GM10266 (cell line): Measurements from ENCODE around the gene ETFA.
A peak's percentile ranks its signal among the peaks of the same experiment; 100 is the strongest.

Experiments
- DNase-seq: peaks from one replicate; pipeline ENCODE4 v3.0.0; 2012; ENCODE audit errors: extremely low spot score
- TF ChIP-seq, protein P1 (sequence below): IDR thresholded peaks from 2 replicates; pipeline ENCODE4 v1.5.1; 2012; ENCODE audit warnings: mild to moderate bottlenecking, low read depth; ENCODE audit not compliant: control insufficient read depth, insufficient read depth; ENCODE audit errors: missing control alignments

The ETFA gene

GRCh38 chr15:76251717-76252116 lies 59.6 kb downstream of the ETFA start:
- TF ChIP-seq, protein P1, sequence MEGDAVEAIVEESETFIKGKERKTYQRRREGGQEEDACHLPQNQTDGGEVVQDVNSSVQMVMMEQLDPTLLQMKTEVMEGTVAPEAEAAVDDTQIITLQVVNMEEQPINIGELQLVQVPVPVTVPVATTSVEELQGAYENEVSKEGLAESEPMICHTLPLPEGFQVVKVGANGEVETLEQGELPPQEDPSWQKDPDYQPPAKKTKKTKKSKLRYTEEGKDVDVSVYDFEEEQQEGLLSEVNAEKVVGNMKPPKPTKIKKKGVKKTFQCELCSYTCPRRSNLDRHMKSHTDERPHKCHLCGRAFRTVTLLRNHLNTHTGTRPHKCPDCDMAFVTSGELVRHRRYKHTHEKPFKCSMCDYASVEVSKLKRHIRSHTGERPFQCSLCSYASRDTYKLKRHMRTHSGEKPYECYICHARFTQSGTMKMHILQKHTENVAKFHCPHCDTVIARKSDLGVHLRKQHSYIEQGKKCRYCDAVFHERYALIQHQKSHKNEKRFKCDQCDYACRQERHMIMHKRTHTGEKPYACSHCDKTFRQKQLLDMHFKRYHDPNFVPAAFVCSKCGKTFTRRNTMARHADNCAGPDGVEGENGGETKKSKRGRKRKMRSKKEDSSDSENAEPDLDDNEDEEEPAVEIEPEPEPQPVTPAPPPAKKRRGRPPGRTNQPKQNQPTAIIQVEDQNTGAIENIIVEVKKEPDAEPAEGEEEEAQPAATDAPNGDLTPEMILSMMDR, result no peak
- DNase-seq, result no peak

DNA sequence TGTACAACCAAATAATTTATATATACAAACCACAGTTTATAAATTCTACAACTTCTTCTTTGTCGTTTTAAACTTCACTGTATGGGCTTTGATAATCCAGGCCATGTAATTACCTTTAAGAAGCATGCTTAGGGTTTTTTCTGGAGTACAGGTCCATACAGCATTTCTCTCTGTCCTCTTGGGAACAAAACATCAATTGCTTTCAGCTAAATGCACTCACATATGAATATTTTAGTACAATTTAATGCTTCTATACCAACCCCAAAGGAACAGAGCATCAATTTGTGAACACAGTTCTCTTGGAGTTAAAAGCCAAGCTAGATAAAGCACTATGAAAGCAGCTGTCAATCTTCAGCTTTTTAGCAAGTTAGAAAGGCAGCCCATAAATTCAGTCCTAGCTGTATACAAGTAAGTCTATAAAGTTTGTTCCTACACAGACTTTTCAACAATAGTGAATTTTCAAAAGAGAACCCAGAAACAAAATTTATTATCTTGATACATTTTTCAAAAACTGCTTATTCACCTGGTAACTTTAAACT lies 66.1 kb downstream of the ETFA start:
- TF ChIP-seq, protein P1, result no peak
- DNase-seq, result no peak

GRCh38 chr15:76239786-76240185 lies 71.5 kb downstream of the ETFA start:
- no peak for DNase-seq
- TF ChIP-seq, protein P1, result no peak

- TF ChIP-seq, protein P1, result no peak
- no peak for DNase-seq
These were observed 74.9 kb downstream of the ETFA start for GRCh38 chr15:76236350-76236749.

DNA sequence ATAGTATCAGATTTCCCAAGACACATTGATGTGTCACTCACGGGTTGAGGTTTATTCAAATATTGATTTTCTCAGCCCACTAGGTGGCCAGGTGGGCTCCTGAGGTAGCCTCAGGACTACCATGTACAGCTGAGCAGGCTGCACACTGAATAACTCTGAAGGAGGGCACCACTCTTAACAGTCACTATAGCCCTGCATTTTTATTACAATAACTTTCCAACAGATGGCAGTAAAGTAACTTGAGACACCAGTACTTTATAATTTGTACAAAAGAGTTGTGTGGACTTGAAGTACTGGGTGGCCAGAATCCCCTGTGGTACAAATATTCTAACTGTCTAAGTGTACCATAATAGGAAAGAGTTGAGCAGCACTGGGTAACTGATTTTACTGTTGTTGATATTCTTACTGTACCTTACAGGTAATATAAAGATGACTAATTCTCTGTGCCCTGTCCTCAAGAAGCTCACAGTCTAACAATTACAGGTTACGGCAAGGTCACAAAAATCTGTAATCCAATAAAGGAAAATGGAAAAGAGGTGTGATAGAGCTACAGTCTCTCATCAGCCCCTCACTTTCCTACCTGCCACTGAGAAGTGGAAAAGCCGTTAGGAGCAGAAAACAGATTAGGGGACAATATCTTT lies 76.0 kb downstream of the ETFA start:
- TF ChIP-seq, protein P1, result peak; percentile 31
- DNase-seq, result peak; percentile 34

DNA sequence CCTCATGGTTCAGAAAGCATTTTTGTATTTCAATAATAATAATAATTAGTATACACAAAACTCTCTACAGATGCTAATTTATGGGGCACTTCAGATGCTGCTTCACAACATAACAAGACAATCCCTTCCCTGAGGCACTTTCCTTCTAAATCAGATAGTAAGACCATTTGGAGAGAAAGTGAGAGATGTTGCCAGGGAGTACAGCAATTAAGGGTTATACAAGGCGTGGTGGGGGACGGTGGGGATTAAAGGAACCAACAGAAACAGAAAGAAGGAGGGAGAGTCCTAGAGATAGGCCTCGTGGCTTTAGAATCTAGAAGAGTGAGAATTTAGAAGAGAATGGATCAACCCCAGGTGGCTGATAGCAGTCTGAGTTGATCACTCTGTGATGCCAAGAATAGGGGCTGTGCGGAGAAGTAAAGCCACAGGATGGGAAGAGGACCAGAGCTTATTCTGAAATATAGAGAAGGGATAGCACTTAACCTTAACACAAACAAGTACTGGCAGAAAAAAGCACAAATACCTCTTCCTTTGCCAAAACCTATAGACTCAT lies 76.9 kb downstream of the ETFA start:
- DNase-seq, result no peak
- TF ChIP-seq, protein P1, result no peak

DNA sequence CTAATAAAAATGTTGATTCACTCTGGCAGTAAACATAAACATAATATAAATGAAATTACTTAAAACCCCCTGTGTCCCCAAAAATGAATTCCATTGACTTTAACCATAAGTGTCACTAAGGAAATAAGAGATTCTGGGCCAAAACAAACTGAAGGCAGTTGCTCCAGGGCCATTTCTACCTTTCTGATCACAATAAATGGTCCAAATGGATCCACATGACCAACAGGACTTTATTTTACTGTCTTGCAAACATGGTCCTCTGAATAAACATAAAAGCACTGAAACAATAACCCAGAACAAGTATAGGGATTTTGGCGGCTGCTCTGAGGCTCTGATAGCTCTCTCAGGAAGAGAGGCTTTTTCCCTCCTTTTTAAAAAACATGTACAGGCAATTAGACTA lies 77.3 kb downstream of the ETFA start:
- no peak for DNase-seq
- TF ChIP-seq, protein P1, result no peak
